GM23248 (cell line): ENCODE data around the gene PCCA. TPM values are rescaled to one million over a fixed set of nuclear protein-coding genes. Genes with fewer than 3 reads are reported as not detected.

Source experiments
- DNase-seq: peaks from one replicate; pipeline ENCODE4 v3.0.0-alpha.2; 2015
- H2AFZ ChIP-seq: fragments of 200-600 bp; sonication (generic); 2 replicates; pipeline ENCODE4 v1.6.1; 2016; ENCODE audit warnings: antibody characterized with exemption
- H3F3A ChIP-seq: fragments of 200-600 bp; sonication (generic); 2 replicates; pipeline ENCODE4 v1.6.1; 2016; ENCODE audit warnings: mild to moderate bottlenecking, antibody characterized with exemption, mixed run types; ENCODE audit not compliant: insufficient read depth
- H3K27ac ChIP-seq: fragments of 200-600 bp; sonication (generic); 2 replicates; pipeline ENCODE4 v1.5.1; 2016; ENCODE audit warnings: mild to moderate bottlenecking
- H3K27me3 ChIP-seq: fragments of 200-600 bp; sonication (generic); replicated peaks from 2 replicates; pipeline ENCODE4 v1.6.1; 2016; ENCODE audit warnings: mild to moderate bottlenecking; ENCODE audit not compliant: insufficient read depth
- H3K36me3 ChIP-seq: fragments of 200-600 bp; sonication (generic); 2 replicates; pipeline ENCODE4 v1.6.1; 2016; ENCODE audit warnings: low read depth, mild to moderate bottlenecking
- H3K4me1 ChIP-seq: fragments of 200-600 bp; sonication (generic); 2 replicates; pipeline ENCODE4 v1.6.1; 2016; ENCODE audit warnings: mild to moderate bottlenecking; ENCODE audit not compliant: insufficient read depth
- H3K4me2 ChIP-seq: fragments of 200-600 bp; sonication (generic); one replicate; pipeline ENCODE4 v1.6.1; 2016; ENCODE audit warnings: mild to moderate bottlenecking; ENCODE audit not compliant: unreplicated experiment
- H3K4me3 ChIP-seq: fragments of 200-600 bp; sonication (generic); 2 replicates; pipeline ENCODE4 v1.5.1; 2016; ENCODE audit warnings: mild to moderate bottlenecking
- H3K79me2 ChIP-seq: fragments of 200-600 bp; sonication (generic); 2 replicates; pipeline ENCODE4 v1.6.1; 2016; ENCODE audit warnings: mild to moderate bottlenecking; ENCODE audit not compliant: insufficient read depth
- H3K9ac ChIP-seq: fragments of 200-600 bp; sonication (generic); 2 replicates; pipeline ENCODE4 v1.6.1; 2016; ENCODE audit warnings: mild to moderate bottlenecking
- H3K9me2 ChIP-seq: fragments of 200-600 bp; sonication (generic); 2 replicates; pipeline ENCODE4 v1.6.1; 2016; ENCODE audit warnings: mixed run types, mild to moderate bottlenecking, moderate library complexity; ENCODE audit not compliant: insufficient read depth
- H3K9me3 ChIP-seq: fragments of 200-600 bp; sonication (generic); one replicate; pipeline ENCODE4 v1.6.1; 2017; ENCODE audit warnings: low read depth
- H4K20me1 ChIP-seq: fragments of 200-600 bp; sonication (generic); 2 replicates; pipeline ENCODE4 v1.6.0; 2016; ENCODE audit not compliant: insufficient read depth
- EZH2 ChIP-seq: fragments of 200-600 bp; sonication (generic); IDR thresholded peaks from 2 replicates; pipeline ENCODE4 v1.6.1; 2018; ENCODE audit warnings: antibody characterized with exemption, mild to moderate bottlenecking; ENCODE audit not compliant: insufficient read depth, poor library complexity, severe bottlenecking
- EZH2phosphoT487 ChIP-seq: fragments of 200-600 bp; sonication (generic); IDR thresholded peaks from 2 replicates; pipeline ENCODE4 v1.6.1; 2018; ENCODE audit warnings: antibody characterized with exemption, moderate library complexity, mild to moderate bottlenecking, low read depth; ENCODE audit not compliant: insufficient read depth
- WGBS, 2 experiments: methylation state at CpG; one replicate each; pipeline ENCODE4 v1.1.6; 2015 to 2017; ENCODE audit warnings: low lambda C conversion rate in 2 of 2, low coverage in 1 of 2; ENCODE audit errors: missing lambda C conversion rate in 2 of 2; 5-methylcytosine and 5-hydroxymethylcytosine counted together
- in situ Hi-C: fragments of 300-500 bp; cut with MboI; formaldehyde crosslinking; loops from 2 replicates; pipeline ENCODE4 v1.15.0; 2020
- polyA plus RNA-seq: library from polyadenylated mRNA; unstranded; fragments of >200 nt; fragmentation: Nextera tagmentation; extraction: Ambion mirVana; gene quantifications from 2 replicates; pipeline ENCODE4 v1.2.1, GENCODE V29; 2016
- total RNA-seq: library from RNA; depleted of rRNA; stranded (reverse); fragments of >200 nt; shearing (Covaris generic); gene quantifications from 2 replicates; pipeline ENCODE4 v1.2.3, GENCODE V29; 2014

PCCA gene
- total and polyA plus RNA-seq, 2 experiments from 2014 or later: 9.1 to 9.6 TPM

GRCh38 chr13:100247937-100248336 lies 159.0 kb downstream of the PCCA start:
- H3K4me2 ChIP-seq: no peak overlapping the region
- peaks cover 11% of the 10 kb centered on the region; the same call in 1 of the 2 replicates for H3K4me1 ChIP-seq
- no peak for TF ChIP-seq EZH2
- TF ChIP-seq EZH2phosphoT487: no peak
- H3K27ac ChIP-seq: no peak overlapping the region
- no peaks in the 10 kb centered on the region for H3K9me2 ChIP-seq
- no peaks in the 10 kb centered on the region for H3K79me2 ChIP-seq
- no peak for DNase-seq
- H4K20me1 ChIP-seq: no peaks in the 10 kb centered on the region
- in situ Hi-C loops: loop anchor here (25.0 kb wide), 1 partner anchor 264 kb away; no protein-coding TSS in a partner anchor
- WGBS, 2 experiments: 97 to 100% methylated on average over 1 of the region's 1 CpG
- H3K9ac ChIP-seq: no peak overlapping the region
- H3F3A ChIP-seq: no peaks in the 10 kb centered on the region
- H2AFZ ChIP-seq: no peak overlapping the region
- no peaks in the 10 kb centered on the region for H3K9me3 ChIP-seq
- no peak overlapping the region for H3K4me3 ChIP-seq
- no peaks in the 10 kb centered on the region for H3K27me3 ChIP-seq
- 0 out of 2 replicates have a peak, but pooled peaks cover 3% of the 10 kb centered on the region for H3K36me3 ChIP-seq

- H3K9ac ChIP-seq: no peak overlapping the region
- no peak for DNase-seq
- no peaks in the 10 kb centered on the region for H3K4me1 ChIP-seq
- H3K9me3 ChIP-seq: no peaks in the 10 kb centered on the region
- no peaks in the 10 kb centered on the region for H3K9me2 ChIP-seq
- in situ Hi-C loops: no loop called here
- no peak overlapping the region for H3K27ac ChIP-seq
- no peaks in the 10 kb centered on the region for H3K79me2 ChIP-seq
- H2AFZ ChIP-seq: no peak overlapping the region
- H4K20me1 ChIP-seq: no peaks in the 10 kb centered on the region
- no peak overlapping the region for H3K4me2 ChIP-seq
- WGBS, 2 experiments: 80 to 87% methylated on average over 7 of the region's 7 CpGs
- TF ChIP-seq EZH2 (no peak), EZH2phosphoT487 (no peak)
- no peaks in the 10 kb centered on the region for H3F3A ChIP-seq
- H3K27me3 ChIP-seq: no peaks in the 10 kb centered on the region
- H3K4me3 ChIP-seq: no peak overlapping the region
- no peaks in the 10 kb centered on the region for H3K36me3 ChIP-seq
These were observed 165.1 kb downstream of the PCCA start for GRCh38 chr13:100254002-100254401.

GRCh38 chr13:100262404-100262803 lies 173.5 kb downstream of the PCCA start:
- Histone ChIP-seq H3F3A (no peaks in the 10 kb centered on the region), H3K9ac (no peak overlapping the region), H3K9me2 (no peaks in the 10 kb centered on the region), H3K27me3 (no peaks in the 10 kb centered on the region), H3K36me3 (no peaks in the 10 kb centered on the region), H3K4me1 (no peaks in the 10 kb centered on the region), H3K9me3 (no peaks in the 10 kb centered on the region), H3K79me2 (no peaks in the 10 kb centered on the region), H3K27ac (no peak overlapping the region), H3K4me3 (no peak overlapping the region), H2AFZ (no peak overlapping the region), H4K20me1 (no peaks in the 10 kb centered on the region), H3K4me2 (no peak overlapping the region)
- 98 to 100% methylated on average over 3 of the region's 3 CpGs for WGBS, 2 experiments
- DNase-seq: no peak
- in situ Hi-C loops: no loop called here
- TF ChIP-seq EZH2 (no peak), EZH2phosphoT487 (no peak)

- DNase-seq: no peak
- Histone ChIP-seq H3K9me3 (no peaks in the 10 kb centered on the region), H3K4me1 (no peaks in the 10 kb centered on the region), H3K79me2 (no peaks in the 10 kb centered on the region), H3K4me2 (no peak overlapping the region), H3K27me3 (no peaks in the 10 kb centered on the region), H3K4me3 (no peak overlapping the region), H4K20me1 (no peaks in the 10 kb centered on the region), H3K27ac (no peak overlapping the region), H3K36me3 (no peaks in the 10 kb centered on the region), H3K9ac (no peak overlapping the region), H3F3A (no peaks in the 10 kb centered on the region), H3K9me2 (no peaks in the 10 kb centered on the region), H2AFZ (no peak overlapping the region)
- in situ Hi-C loops: no loop called here
- WGBS, 2 experiments: 95 to 100% methylated on average over 2 of the region's 2 CpGs
- TF ChIP-seq EZH2: no peak
- TF ChIP-seq EZH2phosphoT487: no peak
These were observed 177.1 kb downstream of the PCCA start for GRCh38 chr13:100266026-100266425.

- peak; percentile 31 for DNase-seq
- TF ChIP-seq EZH2 (no peak), EZH2phosphoT487 (no peak)
- no peaks in the 10 kb centered on the region for H3K9me3 ChIP-seq
- in situ Hi-C loops: no loop called here
- no peak overlapping the region for H3K4me3 ChIP-seq
- no peaks in the 10 kb centered on the region for H3K27me3 ChIP-seq
- no peak overlapping the region for H3K9ac ChIP-seq
- no peaks in the 10 kb centered on the region for H4K20me1 ChIP-seq
- no peaks in the 10 kb centered on the region for H3F3A ChIP-seq
- no peak overlapping the region for H3K27ac ChIP-seq
- 57 to 58% methylated on average over 2 of the region's 2 CpGs for WGBS, 2 experiments
- H3K9me2 ChIP-seq: no peaks in the 10 kb centered on the region
- H3K4me1 ChIP-seq: no peaks in the 10 kb centered on the region
- H3K79me2 ChIP-seq: no peaks in the 10 kb centered on the region
- no peak overlapping the region for H2AFZ ChIP-seq
- no peaks in the 10 kb centered on the region for H3K36me3 ChIP-seq
- H3K4me2 ChIP-seq: no peak overlapping the region
These were observed 180.9 kb downstream of the PCCA start for GRCh38 chr13:100269837-100270236.
